Mesodermal cell (in vitro differentiated cells): ENCODE data around the gene RASL10A.

Experiments
- H3K27ac ChIP-seq: 2 replicates; pipeline ENCODE4 v1.7.0; 2013; ENCODE audit warnings: mild to moderate bottlenecking, low read depth, low read length, moderate library complexity; ENCODE audit not compliant: severe bottlenecking
- H3K36me3 ChIP-seq: 2 replicates; pipeline ENCODE4 v1.7.1; 2013; ENCODE audit warnings: mild to moderate bottlenecking, low read length, moderate library complexity; ENCODE audit not compliant: control insufficient read depth, insufficient read depth
- H3K4me1 ChIP-seq: one replicate; pipeline ENCODE4 v1.7.1; 2013; ENCODE audit warnings: mild to moderate bottlenecking, low read length; ENCODE audit not compliant: insufficient read depth, control insufficient read depth, poor library complexity, severe bottlenecking
- H3K4me3 ChIP-seq: 2 replicates; pipeline ENCODE4 v1.7.0; 2013; ENCODE audit warnings: low read length, control low read depth, mild to moderate bottlenecking; ENCODE audit not compliant: insufficient read depth, poor library complexity, severe bottlenecking; ENCODE audit errors: extremely low read depth
- H3K9me3 ChIP-seq: 2 replicates; pipeline ENCODE4 v1.7.1; 2013; ENCODE audit warnings: mild to moderate bottlenecking, low read length, moderate library complexity; ENCODE audit not compliant: control insufficient read depth
- WGBS, 2 experiments: methylation state at CpG; one replicate each; pipeline ENCODE4 v1.1.5; 2013; ENCODE audit warnings: missing lambda C conversion rate in 2 of 2; ENCODE audit not compliant: insufficient coverage in 2 of 2; 5-methylcytosine and 5-hydroxymethylcytosine counted together

Gene RASL10A

DNA sequence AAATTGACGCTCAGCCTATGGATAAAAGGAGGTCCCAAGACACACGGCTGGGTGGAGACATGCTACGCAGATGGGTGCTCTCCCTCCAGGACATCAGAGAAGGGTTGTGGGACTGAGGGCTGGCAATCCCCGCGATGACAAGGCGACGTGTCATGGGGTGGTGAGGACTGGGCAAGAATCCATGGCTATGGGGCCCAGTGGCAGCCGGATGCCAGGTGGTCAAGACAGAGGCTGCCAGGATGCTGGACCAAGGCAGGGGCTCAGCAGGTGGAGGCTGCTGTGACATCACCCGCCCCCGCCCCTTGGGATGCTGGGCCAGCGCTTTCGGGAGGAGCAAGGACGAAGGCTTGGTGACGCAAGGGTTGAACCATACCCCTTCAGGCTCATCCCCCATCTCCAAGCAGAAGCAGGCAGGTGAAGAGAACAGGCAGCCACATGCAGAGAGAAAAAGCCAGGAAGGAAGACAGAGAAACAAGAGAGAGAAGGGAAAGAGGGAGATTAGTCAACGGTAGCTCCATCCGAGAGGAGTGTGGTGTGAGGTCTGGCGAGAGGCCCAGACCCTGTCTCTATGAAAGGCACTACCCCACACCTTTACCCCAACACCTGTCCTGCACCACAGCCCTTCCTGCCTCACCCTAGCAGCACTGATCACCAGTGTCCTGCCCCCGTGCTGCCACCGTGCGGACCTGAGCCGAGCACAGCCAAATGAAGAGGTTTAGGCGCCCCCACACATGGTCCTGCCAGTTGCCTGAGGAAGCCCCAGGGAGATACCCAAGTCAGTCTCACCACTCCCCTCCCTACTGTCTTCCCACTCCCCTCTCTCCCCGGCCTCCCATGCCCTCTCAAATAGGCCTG, 24.1 kb upstream of the RASL10A start:
- no peak overlapping the region for H3K27ac ChIP-seq
- no peak overlapping the region for H3K4me3 ChIP-seq
- WGBS, 2 experiments: 95% methylated on average over 13 to 16 of the region's 23 CpGs
- H3K4me1 ChIP-seq: peaks cover 4% of the 10 kb centered on the region
- peaks cover 86% of the 10 kb centered on the region for H3K36me3 ChIP-seq
- H3K9me3 ChIP-seq: no peaks in the 10 kb centered on the region

GRCh38 chr22:29338398-29338797, 22.9 kb upstream of the RASL10A start:
- 94 to 100% methylated on average over 3 to 6 of the region's 6 CpGs for WGBS, 2 experiments

GRCh38 chr22:29337631-29338284, 22.3 kb upstream of the RASL10A start:
- no peak overlapping the region for H3K27ac ChIP-seq
- no peak overlapping the region for H3K4me3 ChIP-seq
- H3K36me3 ChIP-seq: peaks cover 83% of the 10 kb centered on the region
- H3K9me3 ChIP-seq: no peaks in the 10 kb centered on the region
- 89 to 93% methylated on average over 12 of the region's 12 CpGs for WGBS, 2 experiments
- no peaks in the 10 kb centered on the region for H3K4me1 ChIP-seq

More at GRCh38 chr22:29338398-29338797, 22.9 kb upstream of the RASL10A start:
- Histone ChIP-seq H3K36me3 (peaks cover 83% of the 10 kb centered on the region), H3K9me3 (no peaks in the 10 kb centered on the region), H3K4me1 (no peaks in the 10 kb centered on the region), H3K27ac (no peak overlapping the region), H3K4me3 (no peak overlapping the region)

DNA sequence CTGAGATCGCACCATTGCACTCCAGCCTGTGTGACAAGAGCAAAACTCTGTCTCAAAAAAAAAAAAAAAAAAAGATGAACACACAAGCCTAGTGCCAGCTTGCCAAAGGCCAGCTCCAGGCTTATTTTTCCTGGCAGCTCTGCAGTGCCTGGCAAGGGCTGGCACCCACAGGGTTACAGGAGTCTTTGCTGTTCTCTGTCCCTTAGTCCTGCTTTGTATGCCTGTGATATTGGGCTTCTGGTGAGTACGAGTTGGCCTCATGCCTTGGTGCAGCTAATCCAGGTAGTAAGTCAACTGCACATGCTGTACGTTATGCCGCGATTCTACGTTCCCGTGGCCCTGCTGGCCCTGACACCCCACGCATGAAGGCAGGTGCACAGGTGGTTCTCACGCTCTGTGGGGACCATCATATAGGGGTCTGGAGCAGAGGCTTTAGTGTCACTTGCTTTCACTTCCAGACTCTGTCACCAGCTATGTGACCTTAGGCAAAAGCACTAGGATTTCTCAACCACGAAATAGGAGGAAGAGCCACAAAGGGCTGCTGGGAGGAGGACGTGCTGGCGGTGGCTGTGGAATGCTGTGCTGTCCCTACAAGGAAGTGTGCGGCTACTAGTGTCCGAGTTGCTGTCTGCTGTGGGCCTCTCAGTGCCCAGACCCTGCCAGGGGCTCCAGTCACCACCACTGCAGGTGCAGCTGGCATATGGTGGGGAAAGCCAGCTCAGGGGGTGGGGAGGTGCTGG, 21.4 kb upstream of the RASL10A start:
- peaks cover 82% of the 10 kb centered on the region for H3K36me3 ChIP-seq
- no peak overlapping the region for H3K27ac ChIP-seq
- no peaks in the 10 kb centered on the region for H3K9me3 ChIP-seq
- H3K4me1 ChIP-seq: peaks cover under 1% of the 10 kb centered on the region
- H3K4me3 ChIP-seq: no peak overlapping the region
- WGBS, 2 experiments: 94 to 96% methylated on average over 13 to 14 of the region's 14 CpGs

- Histone ChIP-seq H3K4me1 (peaks cover 12% of the 10 kb centered on the region), H3K27ac (no peak overlapping the region), H3K9me3 (no peaks in the 10 kb centered on the region), H3K36me3 (peaks cover 77% of the 10 kb centered on the region), H3K4me3 (no peak overlapping the region)
- WGBS, 2 experiments: 89 to 93% methylated on average over 10 to 11 of the region's 11 CpGs
Observed at GRCh38 chr22:29335656-29336055, 20.2 kb upstream of the RASL10A start.

DNA sequence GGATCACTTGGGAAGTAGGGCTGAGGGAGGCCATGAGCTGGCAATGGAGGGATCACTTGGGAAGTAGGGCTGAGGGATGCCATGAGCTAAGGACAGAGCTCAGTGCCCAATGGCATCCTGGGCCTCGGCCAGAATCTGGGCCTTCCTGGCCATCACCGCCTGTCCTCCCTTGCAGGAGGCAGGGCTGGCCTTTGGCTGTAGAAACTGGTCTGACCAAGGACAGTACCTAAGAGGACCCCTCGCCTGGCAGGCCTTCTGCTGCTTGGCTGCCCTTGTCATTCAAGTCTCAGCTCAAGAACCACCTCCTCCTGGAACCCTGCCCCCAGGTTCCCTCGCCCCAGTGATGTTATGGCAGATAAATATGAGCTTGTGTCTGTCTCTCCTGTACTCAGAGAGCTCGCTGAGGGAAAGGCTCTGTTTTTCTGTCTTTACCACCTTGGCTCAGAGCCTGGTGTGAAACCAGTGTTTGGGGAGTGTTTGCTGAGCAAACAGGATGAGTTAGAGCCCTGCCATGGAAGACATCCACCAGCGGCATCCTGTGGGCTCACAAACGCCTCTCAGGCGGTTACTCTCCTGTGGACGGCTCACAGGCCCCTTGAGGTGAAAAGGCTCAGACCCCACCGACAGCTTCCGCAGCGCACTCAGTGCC, 19.3 kb upstream of the RASL10A start:
- WGBS, 2 experiments: 97 to 98% methylated on average over 8 to 10 of the region's 12 CpGs
- H3K36me3 ChIP-seq: peaks cover 76% of the 10 kb centered on the region
- peaks cover 19% of the 10 kb centered on the region for H3K4me1 ChIP-seq
- no peak overlapping the region for H3K4me3 ChIP-seq
- no peak overlapping the region for H3K27ac ChIP-seq
- no peaks in the 10 kb centered on the region for H3K9me3 ChIP-seq

GRCh38 chr22:29334148-29334547, 18.7 kb upstream of the RASL10A start:
- Histone ChIP-seq H3K4me1 (peaks cover 19% of the 10 kb centered on the region), H3K27ac (no peak overlapping the region), H3K9me3 (no peaks in the 10 kb centered on the region), H3K4me3 (no peak overlapping the region), H3K36me3 (peaks cover 76% of the 10 kb centered on the region)
- 98 to 100% methylated on average over 5 of the region's 7 CpGs for WGBS, 2 experiments

- Histone ChIP-seq H3K4me3 (no peak overlapping the region), H3K4me1 (peaks cover 19% of the 10 kb centered on the region), H3K36me3 (peaks cover 75% of the 10 kb centered on the region), H3K27ac (no peak overlapping the region), H3K9me3 (no peaks in the 10 kb centered on the region)
- WGBS, 2 experiments: 91 to 97% methylated on average over 7 of the region's 8 CpGs
Observed at GRCh38 chr22:29332886-29333496, 17.5 kb upstream of the RASL10A start.

- Histone ChIP-seq H3K9me3 (no peaks in the 10 kb centered on the region), H3K4me1 (peaks cover 19% of the 10 kb centered on the region), H3K4me3 (no peak overlapping the region), H3K27ac (no peak overlapping the region), H3K36me3 (peaks cover 73% of the 10 kb centered on the region)
- 90 to 94% methylated on average over 5 to 12 of the region's 14 CpGs for WGBS, 2 experiments
Observed at GRCh38 chr22:29331658-29332300, 16.3 kb upstream of the RASL10A start.
